GM15510 (cell line): ENCODE measurements around the gene CAPN8.

ENCODE experiments used
- POLR2A ChIP-seq: IDR thresholded peaks from 3 replicates; pipeline ENCODE4 v1.6.1; 2011; ENCODE audit warnings: borderline replicate concordance; ENCODE audit not compliant: insufficient read length; ENCODE audit errors: extremely low read depth

The CAPN8 gene

GRCh38 chr1:223514644-223515043 lies 150.9 kb downstream of the CAPN8 start:
- TF ChIP-seq POLR2A, result no peak

DNA sequence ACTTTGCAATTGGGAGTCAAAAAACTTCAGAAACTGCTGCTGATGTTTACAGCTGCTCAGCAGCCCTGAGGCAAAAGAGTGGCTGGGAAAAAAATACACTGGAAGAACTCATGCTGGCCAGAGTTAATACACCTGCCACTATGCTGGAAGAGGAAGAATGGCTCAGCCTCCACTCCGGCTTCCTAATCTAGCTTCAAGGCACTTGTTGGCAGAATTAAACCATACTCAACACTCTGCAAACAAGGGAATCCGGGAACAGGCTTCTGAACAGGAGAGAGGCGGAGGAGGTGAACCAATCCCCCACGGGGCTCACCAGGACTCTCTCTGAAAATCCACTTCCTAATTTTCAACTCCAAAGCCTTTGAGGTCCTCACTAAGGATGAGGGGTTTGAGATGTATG lies 152.2 kb downstream of the CAPN8 start:
- no peak for TF ChIP-seq POLR2A

DNA sequence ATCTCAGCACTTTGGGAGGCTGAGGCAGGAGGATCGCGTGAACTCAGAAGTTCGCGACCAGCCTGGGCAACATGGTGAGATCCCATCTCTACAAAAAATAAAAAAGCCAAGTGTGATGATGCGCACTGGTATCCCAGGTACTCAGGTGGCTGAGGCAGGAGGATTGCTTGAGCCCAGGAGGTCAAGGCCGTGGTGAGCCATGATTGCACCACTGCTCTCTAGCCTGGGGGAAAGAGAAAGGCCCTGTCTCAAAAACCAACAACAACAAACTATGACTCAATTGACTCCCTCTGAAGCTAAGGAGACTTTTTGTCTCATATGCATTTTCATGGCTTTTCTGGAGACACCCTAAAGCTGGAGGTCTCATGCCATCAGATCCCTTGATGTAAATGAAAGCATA lies 153.4 kb downstream of the CAPN8 start:
- no peak for TF ChIP-seq POLR2A

- TF ChIP-seq POLR2A, result no peak
Observed at GRCh38 chr1:223508796-223509195, 156.7 kb downstream of the CAPN8 start.

GRCh38 chr1:223504741-223505140 lies 160.8 kb downstream of the CAPN8 start:
- TF ChIP-seq POLR2A, result no peak

DNA sequence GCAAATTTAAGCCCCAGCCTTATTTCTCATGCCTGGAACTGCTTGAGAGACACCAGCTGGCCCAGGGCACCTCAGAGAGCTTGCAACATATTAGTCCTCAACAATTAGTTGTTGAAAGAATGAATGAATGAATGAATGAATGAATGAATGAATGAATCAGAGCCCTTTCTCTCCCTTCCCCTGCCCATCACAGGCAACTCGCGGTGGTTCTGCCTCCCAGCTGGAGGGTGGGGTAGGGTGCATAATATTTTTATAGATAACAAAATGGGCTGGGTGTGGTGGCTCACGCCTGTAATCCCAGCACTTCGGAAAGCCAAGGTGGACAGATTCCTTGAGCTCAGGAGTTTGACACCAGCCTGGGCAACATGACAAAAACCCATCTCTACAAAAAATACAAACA lies 162.2 kb downstream of the CAPN8 start:
- TF ChIP-seq POLR2A, result no peak

- TF ChIP-seq POLR2A, result no peak
Observed at GRCh38 chr1:223500560-223501425, 164.7 kb downstream of the CAPN8 start.

DNA sequence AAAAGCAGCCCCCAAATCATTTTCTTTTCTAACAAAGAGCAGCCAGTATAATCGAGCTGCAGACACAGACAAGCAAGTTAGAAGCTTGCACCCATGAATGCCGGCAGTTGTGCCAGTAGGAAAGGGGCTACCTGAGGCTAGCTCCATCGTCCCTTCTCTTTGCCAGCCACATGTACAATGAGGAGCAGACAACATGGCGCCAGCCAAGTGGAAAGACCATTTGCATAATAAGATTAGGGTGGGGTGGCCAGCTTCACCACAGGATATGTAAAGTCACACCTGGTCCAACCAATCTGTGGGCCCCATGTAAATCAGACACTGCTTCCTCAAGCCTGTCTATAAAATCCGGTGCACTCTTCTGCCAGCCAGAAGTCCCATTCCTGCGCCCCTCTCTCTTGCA lies 168.6 kb downstream of the CAPN8 start:
- no peak for TF ChIP-seq POLR2A

DNA sequence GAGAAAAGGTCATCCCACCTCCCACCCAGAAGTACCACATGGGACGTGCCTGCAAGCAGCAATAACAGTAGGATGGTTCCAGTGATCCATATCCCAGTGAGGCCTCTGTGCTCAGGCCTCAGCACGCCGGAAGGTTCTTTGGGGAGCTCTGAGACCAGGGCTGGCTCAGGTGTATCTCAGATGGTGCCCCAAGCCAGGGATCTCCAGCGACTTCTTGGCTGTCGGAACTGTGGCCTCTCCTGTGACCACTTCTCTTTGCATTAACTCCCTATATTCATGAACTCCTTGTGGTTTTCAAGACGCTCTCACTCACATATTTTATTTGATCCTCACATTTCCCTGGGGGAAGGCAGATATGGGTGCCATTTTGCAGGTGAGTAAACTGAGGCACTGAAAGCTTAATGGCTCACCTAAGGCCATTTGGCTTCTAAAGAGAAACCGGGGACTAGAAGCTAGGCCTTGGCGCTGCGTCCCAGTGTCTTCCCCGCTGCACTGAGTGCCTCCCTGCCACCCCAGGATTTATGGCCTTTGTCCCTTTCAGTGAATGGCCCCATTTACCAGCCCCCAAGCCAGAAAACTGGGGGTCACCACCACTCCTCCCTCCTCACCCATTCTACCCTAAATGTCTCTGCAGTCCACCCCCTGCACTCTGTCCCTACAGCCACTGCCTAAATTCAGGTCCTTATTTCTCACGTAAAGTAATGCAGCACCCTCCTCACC lies 170.4 kb downstream of the CAPN8 start:
- no peak for TF ChIP-seq POLR2A

GRCh38 chr1:223492044-223492443 lies 173.5 kb downstream of the CAPN8 start:
- no peak for TF ChIP-seq POLR2A
